GM13976 (cell line): Measurements from ENCODE around the gene CBX7.
"Not testable (repeated sequence)": the region's sequence is repeated elsewhere in the genome, so short reads cannot be mapped to it uniquely, and the experiment has no call there.

Experiments
- DNase-seq: peaks from one replicate; pipeline ENCODE4 v3.0.0; 2012; ENCODE audit warnings: low spot score
- in situ Hi-C: fragments of 300-500 bp; cut with MboI; formaldehyde crosslinking; loops from one replicate; pipeline ENCODE4 v1.12.0; 2022; ENCODE audit warnings: low sequenced_read_pairs, mixed read lengths, inconsistent platforms; ENCODE audit not compliant: unreplicated experiment
- TF ChIP-seq, protein P1 (sequence below): IDR thresholded peaks from 2 replicates; pipeline ENCODE4 v1.5.1; 2012; ENCODE audit warnings: borderline replicate concordance, mild to moderate bottlenecking; ENCODE audit not compliant: insufficient read depth; ENCODE audit errors: extremely low read depth, missing control alignments, control extremely low read depth

CBX7 gene

DNA sequence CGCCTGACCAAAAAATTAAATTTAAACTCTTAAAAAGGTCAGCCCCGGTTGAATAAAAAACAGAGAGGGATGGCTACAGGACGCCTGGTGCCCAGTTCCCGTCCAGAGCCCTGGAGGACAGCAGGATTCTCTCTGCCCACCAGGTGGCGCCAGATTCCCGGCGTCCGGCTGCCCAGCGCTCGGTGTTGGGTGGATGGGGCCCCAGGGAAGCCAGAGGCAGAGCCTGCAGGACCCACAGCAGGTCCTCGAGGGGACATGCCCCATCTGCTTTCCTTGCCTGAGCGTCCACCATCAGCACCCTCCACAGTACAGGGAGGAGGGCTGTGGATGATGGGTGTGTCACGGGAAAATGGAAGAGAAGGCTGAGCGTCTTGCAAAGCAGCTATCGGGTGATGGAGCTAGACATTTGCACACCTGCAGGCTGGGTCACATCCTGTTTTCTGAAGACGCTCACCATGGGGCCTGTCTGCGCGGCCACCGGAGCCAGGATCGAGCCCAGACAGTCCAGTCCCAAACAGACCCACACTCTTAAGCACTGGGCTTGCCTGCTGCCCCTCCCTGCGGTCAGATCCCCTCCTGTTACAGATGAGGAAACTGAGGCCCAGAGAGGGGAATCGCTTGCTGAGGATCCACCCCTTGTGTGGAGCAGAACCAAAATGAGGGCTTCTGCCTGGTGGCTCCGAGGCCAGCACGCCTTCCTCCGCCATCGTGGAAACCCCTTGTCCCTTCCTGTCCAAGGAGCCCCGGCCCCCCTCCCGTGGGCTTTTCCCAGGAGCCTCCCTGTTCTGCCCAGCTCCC is 18.5 kb upstream of the CBX7 start:
- in situ Hi-C loops = loop anchor here (5.0 to 25.0 kb wide), 2 partner anchors 141 to 341 kb away; partner anchors contain the start of genes ATF4 and MIEF1
- DNase-seq = peak; percentile 88
- TF ChIP-seq, protein P1, sequence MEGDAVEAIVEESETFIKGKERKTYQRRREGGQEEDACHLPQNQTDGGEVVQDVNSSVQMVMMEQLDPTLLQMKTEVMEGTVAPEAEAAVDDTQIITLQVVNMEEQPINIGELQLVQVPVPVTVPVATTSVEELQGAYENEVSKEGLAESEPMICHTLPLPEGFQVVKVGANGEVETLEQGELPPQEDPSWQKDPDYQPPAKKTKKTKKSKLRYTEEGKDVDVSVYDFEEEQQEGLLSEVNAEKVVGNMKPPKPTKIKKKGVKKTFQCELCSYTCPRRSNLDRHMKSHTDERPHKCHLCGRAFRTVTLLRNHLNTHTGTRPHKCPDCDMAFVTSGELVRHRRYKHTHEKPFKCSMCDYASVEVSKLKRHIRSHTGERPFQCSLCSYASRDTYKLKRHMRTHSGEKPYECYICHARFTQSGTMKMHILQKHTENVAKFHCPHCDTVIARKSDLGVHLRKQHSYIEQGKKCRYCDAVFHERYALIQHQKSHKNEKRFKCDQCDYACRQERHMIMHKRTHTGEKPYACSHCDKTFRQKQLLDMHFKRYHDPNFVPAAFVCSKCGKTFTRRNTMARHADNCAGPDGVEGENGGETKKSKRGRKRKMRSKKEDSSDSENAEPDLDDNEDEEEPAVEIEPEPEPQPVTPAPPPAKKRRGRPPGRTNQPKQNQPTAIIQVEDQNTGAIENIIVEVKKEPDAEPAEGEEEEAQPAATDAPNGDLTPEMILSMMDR = peak; percentile 93

DNA sequence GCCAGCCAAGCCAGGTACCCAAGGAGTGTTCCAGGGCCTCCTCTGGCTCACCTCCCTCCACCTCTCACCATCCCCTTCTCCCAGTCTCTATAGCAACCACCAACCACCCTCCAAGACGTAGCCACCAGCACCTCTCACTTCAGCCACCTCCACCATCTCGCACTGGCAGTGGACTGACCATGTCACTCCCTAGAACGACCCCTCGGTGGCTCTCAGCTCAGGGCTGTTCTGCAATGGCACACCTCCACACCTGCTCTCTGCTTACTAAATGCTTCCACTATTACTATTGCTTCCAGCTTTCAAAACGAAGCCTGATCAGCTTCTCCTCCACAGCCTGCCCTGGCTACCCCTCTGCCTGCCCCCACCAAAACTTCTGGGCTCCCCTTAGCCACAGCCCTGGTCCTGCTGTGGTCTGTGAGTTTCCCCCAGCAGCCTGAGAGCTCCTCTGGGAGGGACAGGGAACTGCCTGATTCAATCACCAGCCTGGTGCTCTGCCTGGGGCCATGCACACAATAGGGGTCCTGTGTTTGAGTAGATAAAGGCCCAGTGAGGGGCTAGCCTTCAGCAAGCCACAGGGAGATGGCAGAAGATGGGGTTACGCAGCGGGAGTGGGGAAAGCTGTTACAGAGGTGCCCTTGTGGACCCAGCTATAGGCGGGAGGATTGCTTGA is 17.5 kb upstream of the CBX7 start:
- in situ Hi-C loops = loop anchor here (5.0 to 25.0 kb wide), 2 partner anchors 142 to 342 kb away; partner anchors contain the start of genes ATF4 and MIEF1

DNA sequence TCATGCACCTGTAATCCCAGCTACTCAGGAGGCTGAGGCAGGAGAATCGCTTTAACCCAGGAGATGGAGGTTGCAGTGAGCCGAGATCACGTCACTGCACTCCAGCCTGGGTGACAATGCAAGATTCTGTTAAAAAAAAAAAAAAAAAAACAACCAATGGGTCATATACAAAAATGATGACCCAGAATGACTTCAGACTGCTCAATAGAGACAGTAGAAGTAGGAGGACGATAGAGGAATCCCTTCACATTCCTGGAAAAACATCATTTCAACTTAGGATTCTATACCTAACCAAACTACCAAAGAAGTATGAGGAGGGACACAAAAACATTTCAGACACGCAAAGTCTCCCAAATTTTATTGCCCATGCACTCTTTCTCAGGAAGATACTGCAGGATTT is 14.1 kb upstream of the CBX7 start:
- TF ChIP-seq, protein P1 = no peak
- no peak for DNase-seq
- in situ Hi-C loops = loop anchor here (25.0 kb wide), 1 partner anchor 346 kb away; the partner anchor contains the start of genes ATF4 and MIEF1

More for the DNA sequence above, 17.5 kb upstream of the CBX7 start:
- TF ChIP-seq, protein P1 = no peak
- DNase-seq = no peak

DNA sequence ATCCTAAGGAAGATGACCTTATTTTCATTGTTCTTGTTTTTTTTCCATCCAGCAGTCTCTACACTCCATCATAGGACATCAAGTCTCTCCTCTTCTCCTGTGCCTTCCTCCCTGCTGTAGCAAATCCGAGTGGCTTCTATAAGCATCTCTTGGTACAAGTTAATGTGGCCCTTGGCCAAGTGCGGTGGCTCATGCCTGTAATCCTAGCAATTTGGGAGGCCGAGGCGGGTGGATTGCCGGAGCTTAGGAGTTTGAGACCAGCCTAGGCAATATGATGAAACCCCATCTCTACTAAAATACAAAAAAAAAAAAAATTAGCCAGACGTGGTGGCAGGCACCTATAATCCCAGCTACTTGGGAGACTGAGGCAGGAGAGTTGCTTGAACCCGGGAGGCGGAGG is 3.6 kb upstream of the CBX7 start:
- DNase-seq = not testable (repeated sequence)
- in situ Hi-C loops = loop anchor here (25.0 kb wide), 1 partner anchor 356 kb away; the partner anchor contains the start of genes ATF4 and MIEF1

DNA sequence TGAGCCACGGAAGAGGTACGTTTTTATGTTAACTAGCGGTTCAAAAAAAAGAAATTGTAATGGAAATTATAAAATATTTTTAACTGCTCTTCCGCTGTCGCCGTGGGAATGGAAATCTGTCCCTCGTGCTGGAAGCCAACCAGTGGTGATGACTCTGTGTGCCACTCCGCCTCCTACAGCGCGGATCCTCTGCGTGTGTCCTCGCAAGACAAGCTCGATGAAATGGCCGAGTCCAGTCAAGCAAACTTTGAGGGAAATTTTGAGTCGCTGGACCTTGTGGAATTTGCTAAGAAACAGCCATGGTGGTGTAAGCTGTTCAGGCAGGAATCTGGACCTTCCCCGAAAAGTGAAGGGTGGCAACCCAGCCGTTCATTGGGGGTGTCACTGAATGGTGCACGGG is 2.9 kb upstream of the CBX7 start:
- DNase-seq = no peak
- in situ Hi-C loops = loop anchor here (25.0 kb wide), 1 partner anchor 357 kb away; the partner anchor contains the start of genes ATF4 and MIEF1
- TF ChIP-seq, protein P1 = no peak

DNA sequence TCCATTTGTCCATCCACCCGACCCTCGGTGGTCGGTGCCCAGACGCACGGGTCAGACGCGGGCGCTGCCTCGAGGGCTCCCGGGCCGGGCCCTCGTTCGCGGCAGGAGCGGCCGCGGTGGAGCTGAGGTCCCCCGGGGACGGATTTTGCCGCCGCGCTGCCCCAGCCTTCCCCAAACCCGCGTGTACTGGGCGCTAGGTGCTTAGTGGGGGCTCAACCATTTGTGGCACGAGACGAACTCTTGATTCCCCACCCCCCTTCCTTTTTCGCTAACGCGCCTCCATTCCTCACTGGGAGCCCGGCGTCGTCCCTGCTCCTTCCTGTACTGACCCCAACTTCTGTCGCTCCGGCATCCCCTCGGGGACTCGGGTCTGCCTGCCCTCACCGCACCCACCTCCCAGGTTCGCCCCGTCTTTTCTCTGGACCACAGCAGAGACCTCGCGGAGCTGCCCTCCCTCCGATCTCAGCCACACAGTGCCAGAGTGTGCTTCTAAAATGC is 789 bp upstream of the CBX7 start:
- TF ChIP-seq, protein P1 = no peak
- DNase-seq = no peak
- in situ Hi-C loops = loop anchor here (25.0 kb wide), 1 partner anchor 359 kb away; the partner anchor contains the start of genes ATF4 and MIEF1
